Measurements from ENCODE around the gene PRUNE2.
"Not testable (repeated sequence)": the region's sequence is repeated elsewhere in the genome, so short reads cannot be mapped to it uniquely, and the experiment has no call there.

Gene PRUNE2

GRCh38 chr9:76759732-76760131 is 146.2 kb downstream of the PRUNE2 start:
- no peak overlapping the region for H3K4me3 ChIP-seq (ENCODE audit: low read depth, low read length)
- TF ChIP-seq CTCF (IDR thresholded peaks at IDR 0.05; ENCODE audit: borderline replicate concordance, insufficient read depth, low read depth, low read length), result no peak

- no peak overlapping the region for H3K4me3 ChIP-seq (ENCODE audit: low read depth, low read length)
- no peak for TF ChIP-seq CTCF (IDR thresholded peaks at IDR 0.05; ENCODE audit: borderline replicate concordance, insufficient read depth, low read depth, low read length)
Measured at GRCh38 chr9:76758476-76758875, 147.4 kb downstream of the PRUNE2 start.

- H3K4me3 ChIP-seq (ENCODE audit: low read depth, low read length), result no peak overlapping the region
- no peak for TF ChIP-seq CTCF (IDR thresholded peaks at IDR 0.05; ENCODE audit: borderline replicate concordance, insufficient read depth, low read depth, low read length)
Measured at GRCh38 chr9:76756941-76757673, 148.8 kb downstream of the PRUNE2 start.

- H3K4me3 ChIP-seq (ENCODE audit: low read depth, low read length), result no peak overlapping the region
- no peak for TF ChIP-seq CTCF (IDR thresholded peaks at IDR 0.05; ENCODE audit: borderline replicate concordance, insufficient read depth, low read depth, low read length)
Measured at GRCh38 chr9:76756268-76756640, 149.7 kb downstream of the PRUNE2 start.

- no peak for TF ChIP-seq CTCF (IDR thresholded peaks at IDR 0.05; ENCODE audit: borderline replicate concordance, insufficient read depth, low read depth, low read length)
- no peak overlapping the region for H3K4me3 ChIP-seq (ENCODE audit: low read depth, low read length)
Measured at GRCh38 chr9:76751001-76751400, 154.9 kb downstream of the PRUNE2 start.

- no peak overlapping the region for H3K4me3 ChIP-seq (ENCODE audit: low read depth, low read length)
- no peak for TF ChIP-seq CTCF (IDR thresholded peaks at IDR 0.05; ENCODE audit: borderline replicate concordance, insufficient read depth, low read depth, low read length)
Measured at GRCh38 chr9:76744336-76744735, 161.6 kb downstream of the PRUNE2 start.

GRCh38 chr9:76743931-76744330 is 162.0 kb downstream of the PRUNE2 start:
- no peak for TF ChIP-seq CTCF (IDR thresholded peaks at IDR 0.05; ENCODE audit: borderline replicate concordance, insufficient read depth, low read depth, low read length)
- H3K4me3 ChIP-seq (ENCODE audit: low read depth, low read length), result no peak overlapping the region

GRCh38 chr9:76742890-76743289 is 163.0 kb downstream of the PRUNE2 start:
- not testable (repeated sequence) for H3K4me3 ChIP-seq (ENCODE audit: low read depth, low read length)
